ENCODE measurements around the gene CD247.

DNA sequence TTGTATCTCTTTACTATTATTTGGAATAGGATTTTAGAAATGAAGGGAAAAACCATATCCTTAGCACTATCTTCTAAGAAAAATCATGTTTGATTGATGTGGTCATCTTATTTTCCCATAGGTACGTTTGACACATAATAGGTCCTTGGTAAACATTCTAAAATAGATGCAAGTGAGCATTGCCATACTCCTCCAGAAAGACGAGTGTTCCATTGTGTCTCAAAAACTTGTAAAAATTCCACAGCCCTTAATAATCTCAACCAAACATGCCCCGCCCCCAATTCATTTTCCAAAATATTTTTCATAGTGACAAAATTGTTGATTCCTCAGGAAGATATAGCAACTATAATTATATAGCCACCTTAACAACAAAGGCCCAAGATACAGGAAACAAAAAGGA is 113.4 kb downstream of the CD247 start:
- TF ChIP-seq, protein P1, sequence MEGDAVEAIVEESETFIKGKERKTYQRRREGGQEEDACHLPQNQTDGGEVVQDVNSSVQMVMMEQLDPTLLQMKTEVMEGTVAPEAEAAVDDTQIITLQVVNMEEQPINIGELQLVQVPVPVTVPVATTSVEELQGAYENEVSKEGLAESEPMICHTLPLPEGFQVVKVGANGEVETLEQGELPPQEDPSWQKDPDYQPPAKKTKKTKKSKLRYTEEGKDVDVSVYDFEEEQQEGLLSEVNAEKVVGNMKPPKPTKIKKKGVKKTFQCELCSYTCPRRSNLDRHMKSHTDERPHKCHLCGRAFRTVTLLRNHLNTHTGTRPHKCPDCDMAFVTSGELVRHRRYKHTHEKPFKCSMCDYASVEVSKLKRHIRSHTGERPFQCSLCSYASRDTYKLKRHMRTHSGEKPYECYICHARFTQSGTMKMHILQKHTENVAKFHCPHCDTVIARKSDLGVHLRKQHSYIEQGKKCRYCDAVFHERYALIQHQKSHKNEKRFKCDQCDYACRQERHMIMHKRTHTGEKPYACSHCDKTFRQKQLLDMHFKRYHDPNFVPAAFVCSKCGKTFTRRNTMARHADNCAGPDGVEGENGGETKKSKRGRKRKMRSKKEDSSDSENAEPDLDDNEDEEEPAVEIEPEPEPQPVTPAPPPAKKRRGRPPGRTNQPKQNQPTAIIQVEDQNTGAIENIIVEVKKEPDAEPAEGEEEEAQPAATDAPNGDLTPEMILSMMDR (IDR thresholded peaks at IDR 0.05): no peak
- no peak for TF ChIP-seq POLR2AphosphoS5 (IDR thresholded peaks at IDR 0.05)

Measured in suprapubic skin (tissue), 3 donors.